Adrenal gland (tissue), 12 donors: ENCODE measurements around the gene ATP2B3. TPM values are rescaled to one million over a fixed set of nuclear protein-coding genes. Genes with fewer than 3 reads are reported as not detected.

Experiments used
- DNase-seq, 7 donors: peaks; one replicate each; pipeline ENCODE4 v3.0.0-alpha.2; 2019 to 2020
- H3K27ac ChIP-seq, 5 donors: fragments of 200-600 bp; sonication (generic) in 4 of 5; 1 replicate in 3 of 5; 2 replicates in 2 of 5; pipeline versions ENCODE4 v1.5.1 to v1.8.0; 2016 to 2020; ENCODE audit warnings: mild to moderate bottlenecking in 1 of 5
- H3K27me3 ChIP-seq: fragments of 200-600 bp; 2 replicates; pipeline ENCODE4 v1.8.0; 2021
- H3K36me3 ChIP-seq, 2 donors: fragments of 200-600 bp; replicated peaks in 1 of 2; 1 replicate in 1 of 2; 2 replicates in 1 of 2; pipeline versions ENCODE4 v1.5.1 to v1.8.0; 2018 to 2022
- H3K4me1 ChIP-seq, 2 donors: fragments of 200-600 bp; replicated peaks in 1 of 2; 1 replicate in 1 of 2; 2 replicates in 1 of 2; pipeline versions ENCODE4 v1.5.1 to v1.8.0; 2018 to 2021
- H3K4me3 ChIP-seq, 4 donors: fragments of 200-600 bp; sonication (generic) in 3 of 4; one replicate each; pipeline ENCODE4 v1.5.1; 2016 to 2018
- H3K9me3 ChIP-seq, 3 donors: fragments of 200-600 bp; sonication (generic) in 1 of 3; replicated peaks in 1 of 3; 1 replicate in 2 of 3; 2 replicates in 1 of 3; pipeline versions ENCODE4 v1.5.1 to v1.8.0; 2016 to 2021
- POLR2A ChIP-seq, 2 donors: fragments of 450-650 bp; IDR thresholded peaks; one replicate each; pipeline ENCODE4 v1.6.1; 2017; ENCODE audit warnings: antibody characterized with exemption in 2 of 2, mild to moderate bottlenecking in 2 of 2, moderate library complexity in 1 of 2
- WGBS, 4 donors: extraction: QIAGEN DNeasy Blood & Tissue Kit in 2 of 4; methylation state at CpG; one replicate each; pipeline versions ENCODE4 v1.1.5 to v1.1.7; 2013 to 2017; 5-methylcytosine and 5-hydroxymethylcytosine counted together
- intact Hi-C, 2 donors: fragments of 100-400 bp; cut with DNase I; formaldehyde crosslinking; loops; one replicate each; pipeline versions ENCODE4 v1.14.1 to v1.15.0; 2022 to 2023
- polyA plus RNA-seq, 3 donors: library from polyadenylated mRNA; stranded (reverse); fragments of 200-250 nt in 2 of 3; fragments of 350-450 nt in 1 of 3; fragmentation: Illumina TruSeq in 1 of 3; extraction: RNeasy Lipid Tissue Mini Kit (QIAGEN cat#74804) in 1 of 3; gene quantifications; one replicate each; pipeline ENCODE4 v1.2.3, GENCODE V29; 2013 to 2014
- total RNA-seq, 9 donors: library from RNA; depleted of rRNA in 4 of 9; stranded (reverse); fragments of >200 nt in 4 of 9; fragments of 120-200 nt in 1 of 9; fragmentation: NEBNext Ultra II Directional in 1 of 9; extraction: Animal tissue kit (Norgen Biotek cat#: 25700) in 1 of 9; gene quantifications; one replicate each; pipeline versions ENCODE4 v1.1.0 to v1.2.4, GENCODE V29; 2013 to 2023
- TF ChIP-seq, protein P1 (sequence below), 6 experiments: fragments of 450-650 bp in 4 of 6; fragments of 200-600 bp in 2 of 6; sonication (generic) in 1 of 6; IDR thresholded peaks; 1 replicate in 5 of 6; 2 replicates in 1 of 6; pipeline versions ENCODE4 v1.5.1 to v1.8.0; 2016 to 2021; ENCODE audit warnings: antibody characterized with exemption in 6 of 6, mild to moderate bottlenecking in 2 of 6, moderate library complexity in 1 of 6
- donor health status: healthy with polysubstance abuse.
- donor health status: Bipolar disorder and iron deficiency.
- donor health status: DM: yes; HTN: yes; CAD: no.
- donor health status: DM: no; HTN: no; CAD: no.
- donor health status: DM: no; HTN: no; CAD: no.
- donor health status: DM: yes; HTN: yes; CAD: no.

Gene ATP2B3
- total and polyA plus RNA-seq, 12 donors: 1.1 to 46.4 (median 15.4) TPM

DNA sequence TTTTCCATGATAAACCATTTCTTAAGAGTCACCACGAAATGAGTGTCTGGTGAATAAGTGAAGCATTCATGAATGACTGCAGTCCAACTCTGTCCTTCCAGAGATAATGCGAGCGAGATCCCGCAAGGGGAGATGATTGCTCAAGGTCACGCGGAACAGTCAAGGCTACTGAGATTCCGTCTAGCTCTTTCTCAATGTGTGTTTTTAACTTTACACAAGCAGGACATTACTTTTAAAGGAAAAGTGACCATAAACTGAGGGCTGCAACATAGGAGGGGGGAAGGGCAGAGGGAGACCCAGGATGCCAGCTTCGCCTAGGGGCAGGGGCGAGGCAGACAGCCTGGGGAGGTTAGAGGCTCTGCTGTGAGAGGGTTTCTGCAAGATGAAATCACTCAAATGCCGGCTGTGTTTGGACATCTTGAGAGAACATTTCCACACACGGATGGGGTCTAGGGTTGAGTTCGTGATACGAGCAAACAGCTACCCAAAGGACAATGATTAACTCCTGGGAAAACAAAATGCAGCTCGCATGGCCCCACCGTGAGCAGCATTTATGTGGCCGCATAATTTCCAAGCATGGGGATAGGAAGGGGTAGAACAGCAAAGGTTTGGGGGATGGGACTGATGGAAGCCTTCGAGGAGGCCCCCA, 105.3 kb downstream of the ATP2B3 start:
- Histone ChIP-seq H3K36me3 (no peaks in the 10 kb centered on the region), H3K9me3 (no peaks in the 10 kb centered on the region), H3K27me3 (peaks cover 11% of the 10 kb centered on the region), H3K27ac (no peak overlapping the region), H3K4me1 (no peaks in the 10 kb centered on the region), H3K4me3 (no peak overlapping the region)
- TF ChIP-seq POLR2A (IDR thresholded peaks at IDR 0.05): no peak
- TF ChIP-seq, protein P1, sequence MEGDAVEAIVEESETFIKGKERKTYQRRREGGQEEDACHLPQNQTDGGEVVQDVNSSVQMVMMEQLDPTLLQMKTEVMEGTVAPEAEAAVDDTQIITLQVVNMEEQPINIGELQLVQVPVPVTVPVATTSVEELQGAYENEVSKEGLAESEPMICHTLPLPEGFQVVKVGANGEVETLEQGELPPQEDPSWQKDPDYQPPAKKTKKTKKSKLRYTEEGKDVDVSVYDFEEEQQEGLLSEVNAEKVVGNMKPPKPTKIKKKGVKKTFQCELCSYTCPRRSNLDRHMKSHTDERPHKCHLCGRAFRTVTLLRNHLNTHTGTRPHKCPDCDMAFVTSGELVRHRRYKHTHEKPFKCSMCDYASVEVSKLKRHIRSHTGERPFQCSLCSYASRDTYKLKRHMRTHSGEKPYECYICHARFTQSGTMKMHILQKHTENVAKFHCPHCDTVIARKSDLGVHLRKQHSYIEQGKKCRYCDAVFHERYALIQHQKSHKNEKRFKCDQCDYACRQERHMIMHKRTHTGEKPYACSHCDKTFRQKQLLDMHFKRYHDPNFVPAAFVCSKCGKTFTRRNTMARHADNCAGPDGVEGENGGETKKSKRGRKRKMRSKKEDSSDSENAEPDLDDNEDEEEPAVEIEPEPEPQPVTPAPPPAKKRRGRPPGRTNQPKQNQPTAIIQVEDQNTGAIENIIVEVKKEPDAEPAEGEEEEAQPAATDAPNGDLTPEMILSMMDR (IDR thresholded peaks at IDR 0.05): no peak
- intact Hi-C loops: no loop called here
- 48 to 68% (median 59%) methylated on average over 16 to 17 of the region's 17 CpGs for WGBS, 4 donors
- peak in 1 of 7 donors; percentile 31 for DNase-seq

DNA sequence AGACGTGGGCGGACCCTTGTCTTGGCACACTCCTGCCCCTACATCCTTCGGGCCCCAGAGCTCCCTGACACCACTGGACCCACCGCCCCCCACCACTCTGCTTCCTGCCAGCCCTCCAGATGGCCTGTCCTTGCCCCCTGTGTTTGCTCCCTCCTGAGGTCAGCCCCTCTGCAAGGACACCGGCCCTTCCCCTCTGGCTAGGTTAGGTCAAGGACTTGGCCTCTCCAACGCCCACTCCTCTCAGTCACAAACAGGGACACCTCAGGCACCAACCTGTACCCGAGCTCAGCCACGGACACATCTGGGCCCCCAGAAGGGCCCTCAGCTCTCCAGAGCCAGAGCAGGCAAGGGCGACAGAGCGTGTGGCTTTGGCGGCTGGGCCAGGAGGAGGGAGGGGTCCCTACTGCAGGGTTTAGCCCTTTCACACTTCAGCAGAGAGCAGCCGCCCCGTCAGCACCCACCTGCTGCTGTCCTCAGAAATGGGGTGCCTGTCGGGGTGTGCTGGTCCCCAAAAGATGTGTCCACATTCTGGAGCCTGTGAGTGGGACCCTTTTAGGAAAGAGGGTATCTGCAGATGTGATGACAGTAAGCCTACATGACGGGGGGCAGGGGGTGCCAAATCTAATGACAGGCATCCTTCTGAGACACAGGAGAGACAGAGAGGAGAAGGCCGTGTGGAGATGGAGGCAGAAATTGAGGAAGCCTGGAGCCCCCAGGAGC, 106.0 kb downstream of the ATP2B3 start:
- Histone ChIP-seq H3K36me3 (no peaks in the 10 kb centered on the region), H3K4me3 (no peak overlapping the region), H3K4me1 (no peaks in the 10 kb centered on the region), H3K27ac (no peak overlapping the region), H3K9me3 (no peaks in the 10 kb centered on the region), H3K27me3 (peaks cover 10% of the 10 kb centered on the region)
- WGBS, 4 donors: 74 to 77% (median 77%) methylated on average over 6 to 16 of the region's 16 CpGs
- no peak for DNase-seq
- intact Hi-C loops: no loop called here
- TF ChIP-seq, protein P1 (IDR thresholded peaks at IDR 0.05): no peak
- TF ChIP-seq POLR2A (IDR thresholded peaks at IDR 0.05): no peak

DNA sequence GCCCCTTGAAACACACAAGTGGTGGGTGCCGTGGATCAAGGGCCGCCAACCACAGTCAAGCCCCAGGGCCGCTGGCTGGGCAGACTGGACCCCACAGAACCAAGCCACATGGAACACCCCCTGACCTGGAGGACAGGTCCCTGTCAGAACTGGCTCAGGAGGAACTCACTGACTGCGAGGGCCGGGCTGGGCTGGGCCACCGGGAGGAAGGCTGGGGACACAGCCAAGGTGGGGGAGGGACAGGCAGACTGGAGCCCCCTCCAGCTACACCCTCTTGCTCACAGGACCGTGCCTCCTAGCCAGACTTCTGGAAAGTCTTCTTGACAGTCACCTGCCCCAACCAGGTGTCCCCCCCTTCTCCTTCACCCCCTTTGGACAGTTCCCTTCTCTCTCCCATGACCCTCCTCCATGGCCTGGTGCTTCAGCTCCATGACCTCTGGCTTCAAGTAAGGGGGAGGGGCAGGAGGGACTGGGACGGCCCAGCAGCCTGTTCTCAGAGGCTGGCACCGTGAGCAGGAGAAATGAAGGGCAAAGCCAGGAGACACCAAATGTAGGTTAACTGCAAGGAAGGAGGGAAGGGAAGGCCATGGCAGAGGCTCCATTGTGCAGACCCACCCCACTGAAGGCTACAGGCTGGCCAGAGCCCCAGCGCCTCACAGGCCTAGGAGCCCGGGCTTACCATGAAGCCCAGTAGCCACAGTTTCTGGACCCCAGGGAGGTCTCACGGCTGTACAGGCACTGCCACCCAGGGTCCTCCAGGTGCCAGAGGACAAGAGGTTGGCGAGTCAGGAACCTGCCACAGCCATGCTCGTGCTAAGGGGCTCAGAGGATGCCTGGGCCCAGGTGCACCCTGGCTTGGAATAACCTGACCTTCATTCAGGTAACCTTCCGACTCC, 107.0 kb downstream of the ATP2B3 start:
- TF ChIP-seq, protein P1 (IDR thresholded peaks at IDR 0.05): no peak
- TF ChIP-seq POLR2A (IDR thresholded peaks at IDR 0.05): no peak

More for the DNA sequence above, 107.0 kb downstream of the ATP2B3 start:
- Histone ChIP-seq H3K4me1 (no peaks in the 10 kb centered on the region), H3K27ac (no peak overlapping the region), H3K9me3 (no peaks in the 10 kb centered on the region), H3K27me3 (peaks cover 7% of the 10 kb centered on the region), H3K36me3 (no peaks in the 10 kb centered on the region), H3K4me3 (no peak overlapping the region)
- no peak for DNase-seq
- intact Hi-C loops: no loop called here
- 67 to 94% (median 85%) methylated on average over 3 to 15 of the region's 15 CpGs for WGBS, 4 donors
